ENCODE measurements around the gene MGST1. TPM values are rescaled to one million over a fixed set of nuclear protein-coding genes. Genes with fewer than 3 reads are reported as not detected.

MGST1 gene
- total and polyA plus RNA-seq, 2 experiments from 2014 or later = 122 to 1,022 TPM

DNA sequence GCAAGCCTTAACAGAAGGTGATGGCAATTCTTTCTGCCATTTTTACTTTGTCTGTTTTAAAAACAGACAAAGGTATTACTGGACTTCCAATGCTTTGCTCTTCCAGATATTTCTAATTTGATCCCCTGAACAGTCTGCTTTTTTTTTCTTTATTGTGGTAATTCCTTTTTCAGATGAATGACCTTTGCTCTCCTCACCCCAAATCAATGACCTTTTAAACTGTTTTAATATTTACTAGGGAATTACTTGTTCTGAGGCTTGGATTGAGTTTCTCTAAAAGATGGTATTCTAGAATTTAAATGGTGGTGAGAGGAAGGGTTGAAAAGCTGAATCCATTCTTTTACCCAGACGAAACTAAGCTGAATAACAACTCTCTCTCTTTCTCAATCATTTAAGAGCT lies 2.3 kb upstream of the MGST1 start:
- in situ Hi-C loops (cut with MboI) = no loop called here
- 90 to 96% methylated on average over 1 of the region's 1 CpG for WGBS, 2 experiments (ENCODE audit: low coverage in 1 of 2, low lambda C conversion rate in 2 of 2, missing lambda C conversion rate in 2 of 2)
- no peak for TF ChIP-seq EZH2 (IDR thresholded peaks at IDR 0.05; ENCODE audit: insufficient read depth, poor library complexity, severe bottlenecking)
- TF ChIP-seq EZH2phosphoT487 (IDR thresholded peaks at IDR 0.05; ENCODE audit: insufficient read depth, low read depth) = no peak

DNA sequence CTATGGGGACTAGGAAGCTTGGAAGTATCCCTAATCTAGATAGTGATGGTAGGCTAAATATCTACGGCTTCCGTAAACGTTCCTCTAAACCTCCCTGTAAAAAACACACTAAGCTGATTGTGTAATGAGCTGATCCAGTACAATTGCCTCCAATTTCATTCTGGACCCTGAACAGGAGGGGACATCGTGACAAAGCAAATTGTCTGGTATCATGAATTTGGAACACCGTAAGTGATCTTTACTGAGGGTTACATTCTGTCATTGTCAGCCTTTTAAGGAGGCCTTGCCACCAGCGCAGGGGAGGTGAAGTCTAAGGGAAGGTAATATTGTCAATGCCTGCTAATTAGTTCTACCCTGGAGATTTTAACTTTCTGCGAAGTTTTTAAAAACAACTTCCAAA lies 487 bp upstream of the MGST1 start:
- peaks cover 4% of the 10 kb centered on the region; the same call in 1 of the 2 replicates for H3K9me2 ChIP-seq (ENCODE audit: insufficient read depth)
- peaks cover 34% of the 10 kb centered on the region for H3K4me1 ChIP-seq (ENCODE audit: insufficient read depth)
- peaks cover 55% of the 10 kb centered on the region for H3F3A ChIP-seq (ENCODE audit: insufficient read depth)
- no peaks in the 10 kb centered on the region for H3K36me3 ChIP-seq (ENCODE audit: low read depth)
- H2AFZ ChIP-seq = peak overlapping the region; percentile 92
- peak overlapping the region; percentile 97 for H3K9ac ChIP-seq
- no peaks in the 10 kb centered on the region for H3K27me3 ChIP-seq (replicated peaks; ENCODE audit: insufficient read depth)
- in situ Hi-C loops (cut with MboI) = no loop called here
- peak overlapping the region; percentile 86 for H3K4me3 ChIP-seq
- TF ChIP-seq EZH2phosphoT487 (IDR thresholded peaks at IDR 0.05; ENCODE audit: insufficient read depth, low read depth) (no peak), EZH2 (IDR thresholded peaks at IDR 0.05; ENCODE audit: insufficient read depth, poor library complexity, severe bottlenecking) (no peak)
- peak overlapping the region; percentile 99 for H3K27ac ChIP-seq
- peak; percentile 12 for DNase-seq
- H4K20me1 ChIP-seq (ENCODE audit: insufficient read depth) = no peaks in the 10 kb centered on the region
- no peaks in the 10 kb centered on the region for H3K9me3 ChIP-seq (ENCODE audit: low read depth)
- 60 to 63% methylated on average over 7 of the region's 7 CpGs for WGBS, 2 experiments (ENCODE audit: low coverage in 1 of 2, low lambda C conversion rate in 2 of 2, missing lambda C conversion rate in 2 of 2)
- H3K4me2 ChIP-seq (ENCODE audit: unreplicated experiment) = peak overlapping the region; percentile 85
- H3K79me2 ChIP-seq (ENCODE audit: insufficient read depth) = peaks cover 48% of the 10 kb centered on the region

More for the DNA sequence above, 2.3 kb upstream of the MGST1 start:
- Histone ChIP-seq H3K27ac (no peak overlapping the region), H4K20me1 (ENCODE audit: insufficient read depth) (no peaks in the 10 kb centered on the region), H3K9ac (no peak overlapping the region), H3K36me3 (ENCODE audit: low read depth) (no peaks in the 10 kb centered on the region), H3K4me1 (ENCODE audit: insufficient read depth) (peaks cover 17% of the 10 kb centered on the region), H3K27me3 (replicated peaks; ENCODE audit: insufficient read depth) (no peaks in the 10 kb centered on the region), H3F3A (ENCODE audit: insufficient read depth) (peaks cover 38% of the 10 kb centered on the region), H3K4me2 (ENCODE audit: unreplicated experiment) (no peak overlapping the region), H2AFZ (no peak overlapping the region), H3K79me2 (ENCODE audit: insufficient read depth) (peaks cover 32% of the 10 kb centered on the region), H3K9me3 (ENCODE audit: low read depth) (no peaks in the 10 kb centered on the region), H3K9me2 (ENCODE audit: insufficient read depth) (peaks cover 4% of the 10 kb centered on the region; the same call in 1 of the 2 replicates), H3K4me3 (no peak overlapping the region)
- no peak for DNase-seq

DNA sequence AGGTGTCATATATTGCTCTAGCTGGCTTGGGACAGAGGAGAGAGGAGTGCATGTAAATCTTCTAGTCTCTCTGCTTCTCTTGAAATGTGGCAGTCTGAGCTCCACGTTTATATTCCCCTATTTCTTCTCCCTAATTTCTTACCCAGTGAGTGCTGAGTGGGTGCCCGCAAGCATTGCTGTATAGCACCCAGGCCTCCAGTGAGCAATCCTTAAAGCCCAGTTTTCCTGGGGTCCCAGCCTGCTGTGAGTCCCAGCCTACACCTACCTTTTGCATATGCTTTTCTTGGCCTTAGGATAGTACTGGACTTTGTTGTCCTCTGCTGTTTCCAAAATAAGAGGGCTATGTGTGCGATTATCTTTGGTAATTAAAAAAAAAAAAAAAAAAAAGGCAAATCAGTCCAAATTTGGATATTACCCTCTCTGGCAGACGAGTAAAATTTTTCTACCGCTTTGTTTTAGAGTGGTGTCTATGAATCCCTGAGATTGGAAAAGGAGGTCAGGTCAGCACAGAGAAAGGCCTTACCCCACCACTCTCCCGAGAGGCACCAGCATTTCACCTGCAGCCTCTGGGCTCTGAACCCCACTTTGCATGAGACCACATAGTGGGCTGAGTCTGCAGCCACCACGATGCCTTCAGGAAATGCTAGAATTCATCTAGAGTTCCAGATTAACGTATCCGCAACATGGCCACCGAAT lies 1.1 kb downstream of the MGST1 start:
- Histone ChIP-seq H3K9me2 (ENCODE audit: insufficient read depth) (peaks cover 4% of the 10 kb centered on the region; the same call in 1 of the 2 replicates), H3K79me2 (ENCODE audit: insufficient read depth) (peaks cover 64% of the 10 kb centered on the region), H3K9me3 (ENCODE audit: low read depth) (no peaks in the 10 kb centered on the region), H3K27ac (peak overlapping the region; percentile 99), H3K4me2 (ENCODE audit: unreplicated experiment) (peak overlapping the region; percentile 85), H3K36me3 (ENCODE audit: low read depth) (no peaks in the 10 kb centered on the region), H4K20me1 (ENCODE audit: insufficient read depth) (no peaks in the 10 kb centered on the region), H2AFZ (peak overlapping the region; percentile 92), H3K4me3 (peak overlapping the region; percentile 86), H3K27me3 (replicated peaks; ENCODE audit: insufficient read depth) (no peaks in the 10 kb centered on the region), H3F3A (ENCODE audit: insufficient read depth) (peaks cover 67% of the 10 kb centered on the region), H3K4me1 (ENCODE audit: insufficient read depth) (peaks cover 47% of the 10 kb centered on the region), H3K9ac (peak overlapping the region; percentile 97)
- 7% methylated on average over 10 of the region's 10 CpGs for WGBS, 2 experiments (ENCODE audit: low coverage in 1 of 2, low lambda C conversion rate in 2 of 2, missing lambda C conversion rate in 2 of 2)
- TF ChIP-seq EZH2phosphoT487 (IDR thresholded peaks at IDR 0.05; ENCODE audit: insufficient read depth, low read depth) (no peak), EZH2 (IDR thresholded peaks at IDR 0.05; ENCODE audit: insufficient read depth, poor library complexity, severe bottlenecking) (no peak)
- in situ Hi-C loops (cut with MboI) = no loop called here
- peak; percentile 66 for DNase-seq

DNA sequence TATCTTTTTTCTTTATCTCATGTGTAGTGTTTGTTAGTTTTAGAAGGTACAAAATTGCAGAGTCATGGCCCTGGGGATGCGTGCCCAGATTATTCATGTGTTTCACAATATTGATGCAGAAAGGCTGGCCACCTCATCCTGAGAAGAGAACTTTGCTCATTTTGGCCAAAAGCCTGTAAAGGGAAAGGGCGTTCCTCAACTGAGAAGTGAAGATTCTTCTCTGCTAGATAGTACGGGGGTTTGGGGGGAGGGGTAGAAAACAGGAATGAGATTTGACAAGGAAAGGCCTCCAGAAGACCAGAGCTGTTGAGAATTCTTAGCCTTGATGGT lies 1.7 kb downstream of the MGST1 start:
- Histone ChIP-seq H3K4me1 (ENCODE audit: insufficient read depth) (peaks cover 47% of the 10 kb centered on the region), H3K27ac (peak overlapping the region; percentile 99), H3F3A (ENCODE audit: insufficient read depth) (peaks cover 67% of the 10 kb centered on the region), H3K36me3 (ENCODE audit: low read depth) (peaks cover 4% of the 10 kb centered on the region), H3K27me3 (replicated peaks; ENCODE audit: insufficient read depth) (no peaks in the 10 kb centered on the region), H2AFZ (0 out of 2 replicates have a peak overlapping the region, but pooled peaks have one; percentile 29), H3K4me2 (ENCODE audit: unreplicated experiment) (peak overlapping the region; percentile 85), H4K20me1 (ENCODE audit: insufficient read depth) (no peaks in the 10 kb centered on the region), H3K9me3 (ENCODE audit: low read depth) (no peaks in the 10 kb centered on the region), H3K9me2 (ENCODE audit: insufficient read depth) (peaks cover under 1% of the 10 kb centered on the region; the same call in 1 of the 2 replicates), H3K9ac (peak overlapping the region; percentile 97), H3K79me2 (ENCODE audit: insufficient read depth) (peaks cover 69% of the 10 kb centered on the region), H3K4me3 (peak overlapping the region; percentile 86)
- 0 to 2% methylated on average over 3 of the region's 3 CpGs for WGBS, 2 experiments (ENCODE audit: low coverage in 1 of 2, low lambda C conversion rate in 2 of 2, missing lambda C conversion rate in 2 of 2)
- in situ Hi-C loops (cut with MboI) = no loop called here
- TF ChIP-seq EZH2phosphoT487 (IDR thresholded peaks at IDR 0.05; ENCODE audit: insufficient read depth, low read depth) (no peak), EZH2 (IDR thresholded peaks at IDR 0.05; ENCODE audit: insufficient read depth, poor library complexity, severe bottlenecking) (no peak)
- DNase-seq = peak; percentile 98

All from GM23248 (cell line).